Superior temporal gyrus (tissue), 1 donor: Measurements from ENCODE around the gene CASD1.
A peak's percentile ranks its signal among the peaks of the same experiment; 100 is the strongest.

Experiments used
- DNase-seq: peaks from one replicate; pipeline ENCODE4 v3.0.0-alpha.2; 2016; ENCODE audit errors: extremely low spot score

Gene CASD1

GRCh38 chr7:94509264-94509886 lies at the start of gene CASD1:
Gene CASD1 (plus strand): TSS chr7:94509809. CDS start chr7:94510085, 276 bp downstream.
- DNase-seq, result peak; percentile 58

GRCh38 chr7:94466516-94466915 lies 43.1 kb upstream of the CASD1 start:
- DNase-seq, result no peak

DNA sequence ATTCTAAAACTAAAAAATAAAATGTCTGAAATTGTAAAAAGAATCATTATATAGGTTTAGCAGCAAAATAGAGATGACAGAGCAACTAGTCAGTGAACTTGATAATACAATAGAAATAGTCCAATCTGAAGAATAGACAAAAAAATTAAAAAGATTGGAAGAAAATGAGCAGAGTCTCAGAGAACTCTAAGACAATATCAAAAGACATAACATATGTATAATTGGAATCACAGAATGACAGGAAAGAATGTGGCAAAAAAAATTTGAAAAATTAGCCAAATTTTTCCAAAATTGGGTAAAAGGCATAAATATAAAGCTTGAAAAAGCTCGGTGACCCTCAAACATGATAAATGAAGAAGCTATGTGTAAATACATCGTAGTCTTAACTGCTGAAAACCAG lies 38.0 kb upstream of the CASD1 start:
- no peak for DNase-seq

DNA sequence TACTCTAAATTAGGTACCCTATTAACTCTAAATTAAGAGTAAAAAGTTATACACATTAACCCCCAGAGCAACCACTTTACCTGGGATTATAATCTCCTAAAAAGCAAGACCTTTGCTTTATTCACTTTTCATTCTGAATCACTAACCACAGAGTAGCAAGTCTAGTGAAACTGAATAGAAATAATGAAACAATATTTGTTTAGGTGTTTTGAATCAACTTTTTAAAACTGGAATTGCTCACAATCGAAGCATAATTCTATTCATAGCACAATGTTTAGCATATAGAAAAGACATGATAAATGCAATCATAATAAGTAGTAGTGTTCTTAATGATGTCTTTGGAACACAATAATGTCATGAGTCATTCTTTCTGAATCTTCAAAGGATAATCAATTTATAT lies 37.0 kb upstream of the CASD1 start:
- DNase-seq, result no peak

- DNase-seq, result no peak
Measured at GRCh38 chr7:94476251-94476840, 33.3 kb upstream of the CASD1 start.

GRCh38 chr7:94477878-94478277 lies 31.7 kb upstream of the CASD1 start:
- DNase-seq, result no peak

DNA sequence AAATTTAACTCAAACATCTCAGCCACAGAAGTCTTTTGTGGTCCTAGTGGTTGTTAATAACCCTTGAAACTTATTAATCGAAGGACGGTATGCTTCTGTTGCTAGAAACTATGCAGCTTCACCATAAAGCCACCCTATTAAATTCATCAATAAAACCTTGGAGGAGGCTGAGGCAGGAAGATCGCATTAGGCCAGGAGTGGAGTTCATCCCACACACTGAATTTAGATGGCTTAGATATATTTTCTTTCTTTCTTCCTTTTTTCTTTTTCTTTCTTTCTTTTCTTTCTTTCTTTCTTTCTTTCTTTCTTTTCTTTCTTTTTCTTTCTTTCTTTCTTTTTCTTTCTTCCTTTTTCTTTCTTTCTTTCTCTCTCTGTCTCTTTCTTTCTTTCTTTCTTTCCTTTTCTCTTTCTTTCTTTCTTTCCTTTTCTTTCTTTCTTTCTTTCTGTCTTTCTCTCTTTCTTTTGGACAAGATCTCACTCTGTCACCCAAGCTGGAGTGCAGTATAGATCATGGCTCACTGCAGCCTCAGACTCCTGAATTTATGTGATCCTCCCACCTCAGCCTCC lies 30.9 kb upstream of the CASD1 start:
- no peak for DNase-seq

GRCh38 chr7:94481279-94481678 lies 28.3 kb upstream of the CASD1 start:
- no peak for DNase-seq

DNA sequence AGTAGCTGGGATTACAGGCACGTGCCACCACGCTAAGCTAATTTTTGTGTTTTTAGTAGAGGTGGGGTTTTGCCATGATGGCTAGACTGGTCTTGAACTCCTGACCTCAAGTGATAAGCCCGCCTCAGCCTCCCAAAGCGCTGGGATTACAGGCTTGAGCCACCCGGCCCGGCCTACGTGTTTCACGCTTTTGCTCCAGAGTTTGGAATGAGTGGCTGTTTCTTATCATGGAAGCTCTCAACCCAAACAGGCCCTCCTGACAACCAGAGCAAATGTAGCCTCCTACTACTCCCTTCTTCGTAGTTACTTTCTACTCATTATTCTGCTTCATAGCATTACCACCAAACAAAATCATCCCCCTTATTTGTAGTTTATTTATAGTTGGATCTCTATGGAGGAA lies 26.8 kb upstream of the CASD1 start:
- DNase-seq, result no peak

- no peak for DNase-seq
Measured at GRCh38 chr7:94483843-94484242, 25.8 kb upstream of the CASD1 start.

DNA sequence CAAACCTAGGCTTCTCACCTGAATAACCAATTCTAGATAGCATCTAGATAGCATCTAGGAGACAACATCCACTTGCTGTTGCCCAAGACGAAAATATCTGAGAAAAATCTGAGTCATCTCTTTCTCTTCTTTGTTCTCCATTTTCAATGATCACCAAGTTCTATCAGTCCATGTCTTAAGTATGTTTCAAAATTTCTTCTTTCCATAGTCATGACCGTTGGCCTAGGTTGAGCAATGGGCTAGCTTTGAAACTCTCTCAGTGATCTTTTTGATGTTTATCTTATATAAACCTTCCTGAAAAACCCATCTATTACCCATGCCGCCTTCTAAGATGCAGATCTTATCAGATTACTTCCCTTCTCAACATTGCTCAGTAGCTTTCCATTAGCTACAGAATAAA lies 23.4 kb upstream of the CASD1 start:
- DNase-seq, result no peak

GRCh38 chr7:94491410-94491809 lies 18.2 kb upstream of the CASD1 start:
- no peak for DNase-seq

DNA sequence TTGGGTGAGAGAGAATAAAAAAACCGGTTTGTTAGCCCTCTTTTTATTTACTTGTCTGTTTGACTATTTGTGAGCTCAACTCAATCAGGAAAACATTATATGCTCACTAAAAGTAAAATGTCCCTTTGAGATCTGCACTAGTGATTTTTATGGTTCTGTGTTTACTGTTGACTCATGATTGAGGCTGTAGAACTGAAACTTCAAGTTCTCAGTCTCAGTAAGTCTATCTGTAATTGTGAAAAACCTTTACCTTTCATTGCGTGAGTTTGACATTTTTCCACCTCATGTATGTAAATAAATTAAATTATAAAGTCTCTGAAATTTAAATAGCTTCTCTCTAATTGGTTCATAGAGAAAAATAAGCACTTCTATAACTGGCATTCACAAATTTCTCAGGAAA lies 17.0 kb upstream of the CASD1 start:
- no peak for DNase-seq

DNA sequence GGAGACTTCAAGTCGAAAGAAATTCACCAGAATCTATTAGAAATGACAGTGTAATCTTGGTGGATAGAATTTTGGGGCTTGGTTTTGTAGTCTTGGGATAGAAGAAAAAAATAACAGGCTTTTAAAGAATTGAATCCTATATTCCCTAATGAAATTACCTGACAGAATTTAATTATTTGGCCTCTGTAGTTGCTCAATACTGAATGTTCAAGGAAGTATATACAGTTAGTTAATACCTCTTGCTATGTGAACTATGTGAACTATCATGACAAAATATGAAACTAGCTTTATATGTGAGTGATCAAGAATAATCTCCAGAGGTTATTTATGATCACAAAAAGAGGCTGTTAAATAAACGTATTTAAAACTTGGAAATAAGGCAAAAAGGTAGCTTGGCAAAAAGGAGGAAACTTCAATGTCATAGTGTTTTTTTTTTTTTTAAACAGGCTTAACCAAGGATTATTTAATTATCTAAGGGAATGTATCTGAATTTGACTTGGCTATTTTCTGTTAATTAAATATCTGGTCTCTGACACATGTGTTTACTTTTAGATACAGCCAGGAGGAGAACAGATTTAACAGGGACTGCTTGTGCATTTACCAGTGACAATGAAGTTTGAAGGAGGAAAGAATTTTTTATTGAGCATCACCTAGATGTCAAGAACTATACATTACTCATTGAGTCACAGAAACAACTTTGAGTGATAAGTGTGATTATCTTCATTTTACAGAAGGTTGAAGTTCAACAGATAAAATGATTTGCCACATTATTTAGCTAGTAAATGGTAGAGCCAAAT lies 11.5 kb upstream of the CASD1 start:
- DNase-seq, result no peak

DNA sequence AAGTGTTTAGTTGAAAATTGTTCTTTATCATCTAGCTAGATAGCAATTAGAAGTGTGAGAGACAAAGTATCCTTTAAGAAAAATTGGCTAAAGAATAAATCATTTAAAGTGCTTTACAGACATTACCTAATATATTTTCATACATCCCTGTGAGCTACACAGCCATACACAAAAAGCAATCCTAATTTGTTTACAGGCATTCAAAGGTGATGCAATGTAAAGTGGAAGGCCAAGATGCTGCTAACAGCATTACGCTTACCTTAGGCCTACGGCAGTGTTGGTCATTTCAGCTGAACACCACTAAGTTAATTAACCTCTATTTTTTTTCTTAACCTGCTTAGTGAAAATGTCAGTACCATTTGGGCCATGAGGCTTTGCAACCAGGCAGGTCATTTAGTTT lies 10.7 kb upstream of the CASD1 start:
- no peak for DNase-seq

- DNase-seq, result no peak
Measured at GRCh38 chr7:94507462-94507861, 2.1 kb upstream of the CASD1 start.

DNA sequence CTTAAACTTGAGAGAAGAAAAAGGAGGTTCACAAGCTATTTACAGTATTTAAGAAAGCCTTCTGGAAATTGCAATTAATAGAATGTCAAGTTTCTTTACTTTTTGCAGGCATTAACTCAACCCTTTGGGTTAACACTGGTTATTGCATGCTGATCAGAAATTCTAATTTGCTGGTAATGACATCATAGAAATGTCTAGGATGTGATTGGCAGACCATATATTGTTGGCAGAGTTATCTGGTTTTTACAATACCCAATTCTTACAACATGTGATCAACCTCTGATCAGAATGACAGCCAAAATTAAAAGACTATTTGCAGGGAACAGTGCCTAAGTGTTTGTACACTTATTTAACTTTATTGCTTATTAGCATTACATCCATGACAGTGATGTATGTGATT lies 1.6 kb upstream of the CASD1 start:
- no peak for DNase-seq

DNA sequence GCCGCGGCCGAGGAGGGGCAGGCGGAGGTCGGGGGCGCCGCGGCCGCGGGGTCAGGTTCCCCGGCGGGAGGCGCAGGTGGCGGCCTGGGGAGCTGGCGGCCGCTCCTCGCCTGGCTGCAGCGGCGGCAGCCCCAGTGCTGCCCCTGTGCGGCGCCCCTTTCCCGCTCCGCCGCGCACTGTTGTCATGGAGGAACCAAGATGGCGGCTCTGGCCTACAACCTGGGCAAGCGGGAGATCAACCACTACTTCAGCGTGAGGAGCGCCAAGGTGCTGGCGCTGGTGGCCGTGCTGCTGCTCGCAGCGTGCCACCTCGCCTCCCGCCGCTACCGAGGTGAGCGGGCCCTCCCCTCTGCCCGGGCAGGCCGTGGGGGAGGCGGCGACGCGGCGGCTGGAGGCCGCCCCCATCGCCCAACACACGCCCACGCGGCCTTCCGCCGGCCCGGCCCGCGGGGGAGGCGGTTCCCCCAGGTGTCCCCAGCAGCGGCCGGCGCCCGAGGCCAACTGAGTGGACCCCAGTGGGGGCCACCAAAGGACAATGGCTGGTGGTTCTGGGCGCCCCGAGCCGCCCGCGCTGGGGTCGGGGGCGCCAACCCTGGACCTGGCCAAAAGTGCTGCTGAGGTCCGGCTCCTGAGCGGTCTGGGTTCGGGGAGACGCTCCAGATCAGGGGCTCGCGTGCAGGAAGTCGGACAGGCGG lies 425 bp downstream of the CASD1 start:
- DNase-seq, result peak; percentile 80

DNA sequence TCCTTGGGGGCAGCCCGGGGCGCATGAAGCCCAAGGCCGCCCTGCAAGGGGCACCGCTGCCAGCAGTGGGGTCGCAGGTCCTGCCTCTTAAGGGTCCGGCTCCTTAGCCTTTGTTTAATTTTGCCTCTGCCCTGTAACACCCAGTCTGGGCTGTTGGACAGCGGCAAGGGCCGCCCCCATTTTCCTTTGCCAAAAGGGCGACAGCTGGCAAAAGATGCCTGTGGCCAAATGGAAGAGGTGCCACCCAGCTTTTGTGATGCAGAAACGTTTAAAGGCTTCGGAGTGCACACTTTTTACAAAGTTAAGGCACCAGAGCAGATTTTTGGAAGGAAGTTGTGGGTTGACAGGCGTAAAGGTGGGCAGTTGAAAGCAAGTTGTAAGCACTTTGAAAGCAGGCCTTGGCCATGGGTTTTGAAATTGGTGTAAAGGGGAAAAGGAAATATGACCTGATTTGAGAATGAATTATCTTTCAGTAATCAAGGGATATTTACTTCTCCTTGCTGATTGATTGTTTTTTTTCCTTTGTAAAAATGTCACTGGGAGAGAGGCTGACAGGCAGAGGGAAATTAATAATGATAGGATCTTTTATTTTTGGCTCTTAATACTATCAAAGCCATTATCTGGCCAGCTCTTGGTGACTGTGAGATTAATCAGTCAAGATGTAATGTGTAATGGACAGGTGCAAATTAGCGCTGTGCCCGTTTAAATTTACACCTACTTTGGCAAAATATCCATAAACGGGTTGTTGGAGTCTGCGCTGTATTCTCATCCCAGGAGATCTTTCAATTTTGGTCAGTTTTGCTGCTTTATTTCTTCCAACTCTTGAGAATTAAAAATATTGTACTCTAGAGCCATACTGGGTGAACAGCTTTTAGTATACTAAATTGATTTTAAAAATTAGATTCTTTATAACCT lies 1.2 kb downstream of the CASD1 start:
- peak; percentile 66 for DNase-seq

DNA sequence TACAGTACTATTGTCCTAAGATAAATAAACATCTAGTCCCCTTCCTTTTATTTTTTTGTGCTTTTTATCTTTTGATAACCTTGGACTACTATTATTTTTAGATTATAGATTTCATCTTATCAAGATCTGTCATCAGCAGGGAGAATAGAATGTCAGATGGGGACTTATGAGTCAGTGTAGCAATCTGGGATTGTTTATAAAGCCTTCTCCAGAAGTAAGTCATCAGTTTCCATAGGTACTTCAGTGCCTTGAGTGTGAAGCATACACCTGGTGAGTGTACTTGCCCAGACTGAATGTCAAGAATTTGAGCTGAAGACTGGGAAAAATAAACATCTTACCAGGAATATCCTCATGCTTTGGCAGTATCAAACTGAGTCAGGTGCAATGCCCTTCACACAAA lies 2.1 kb downstream of the CASD1 start:
- DNase-seq, result peak; percentile 38
